Measurements from ENCODE around the gene USP16.

The USP16 gene

DNA sequence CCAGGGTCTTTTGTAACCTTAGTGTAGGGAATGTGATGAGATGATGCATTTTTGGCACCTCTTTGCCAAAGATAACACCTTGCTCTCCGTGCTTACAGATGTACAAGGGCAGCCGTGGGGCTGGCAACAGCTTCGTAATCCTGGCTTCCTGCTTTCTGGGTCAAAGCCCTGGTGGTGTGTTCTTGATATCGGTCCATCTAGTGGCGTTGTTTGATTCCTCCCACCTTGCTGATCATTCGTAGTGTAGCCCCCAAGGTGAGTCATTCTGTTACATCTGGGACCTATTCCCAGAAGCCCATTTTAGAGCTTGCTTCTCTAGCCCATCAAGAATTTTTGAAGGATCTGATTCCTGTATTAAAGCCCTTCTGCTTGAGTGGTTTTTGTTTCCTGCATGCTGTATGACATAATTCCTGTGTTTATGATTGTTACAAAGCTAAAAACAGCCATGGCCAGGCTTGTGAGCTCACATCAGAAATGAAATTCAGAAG lies 56.0 kb downstream of the USP16 start:
- in situ Hi-C loops (cut with HindIII; ENCODE audit: low sequenced_read_pairs): no loop called here

DNA sequence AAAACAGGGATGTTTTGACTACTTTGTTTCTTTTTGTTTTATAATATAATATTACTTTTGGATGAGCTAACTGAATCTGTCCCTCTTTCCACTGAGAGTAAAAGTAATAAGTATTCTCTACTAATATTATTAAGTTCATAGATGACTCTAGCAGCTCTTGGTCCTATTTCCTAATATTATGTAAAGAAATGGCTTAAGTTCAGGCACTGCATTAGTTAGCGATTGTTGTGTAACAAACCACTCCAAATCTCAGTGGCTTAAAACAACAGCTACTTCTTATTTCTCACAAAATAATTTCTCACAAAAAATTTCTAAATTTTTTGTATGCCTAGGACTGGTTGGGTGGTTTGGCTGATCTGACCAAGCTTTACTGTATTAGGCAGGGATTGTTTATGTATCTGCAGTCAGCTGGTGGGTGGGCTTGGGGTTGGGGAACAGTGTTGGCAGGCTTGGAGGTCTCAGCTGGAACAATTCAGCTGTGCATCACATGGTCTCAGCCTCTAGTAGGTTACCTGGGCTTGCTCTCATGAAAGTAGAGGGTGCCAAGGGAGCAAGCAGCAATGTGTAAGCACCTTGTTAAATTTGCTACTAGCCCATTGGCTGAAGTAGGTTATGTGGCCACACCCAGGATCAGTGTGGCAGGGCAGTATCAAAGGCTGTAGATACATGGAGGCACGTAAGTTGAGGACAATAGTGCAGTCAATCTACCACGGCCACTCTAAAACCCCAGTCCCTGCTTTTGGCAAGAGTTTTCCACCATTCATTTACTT lies 57.8 kb downstream of the USP16 start:
- in situ Hi-C loops (cut with HindIII; ENCODE audit: low sequenced_read_pairs): no loop called here

DNA sequence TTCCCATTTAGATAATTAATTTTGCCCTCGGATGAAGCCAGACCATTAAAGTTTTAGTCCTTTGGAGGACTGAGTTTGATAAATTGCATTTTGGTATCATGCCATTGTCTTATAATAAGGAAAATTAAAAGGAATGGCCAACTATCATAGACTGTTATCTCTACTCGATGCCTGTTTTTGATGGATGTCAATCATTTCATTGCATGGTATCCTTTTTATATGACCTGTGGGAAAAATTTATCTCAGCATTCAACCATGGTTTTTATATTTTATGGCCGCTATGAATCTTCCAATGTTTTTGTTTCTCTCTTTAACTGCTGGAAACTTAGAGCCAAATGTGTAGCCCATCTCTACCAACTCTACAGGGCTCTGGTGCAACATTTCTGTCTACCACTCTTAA lies 58.8 kb downstream of the USP16 start:
- in situ Hi-C loops (cut with HindIII; ENCODE audit: low sequenced_read_pairs): no loop called here

DNA sequence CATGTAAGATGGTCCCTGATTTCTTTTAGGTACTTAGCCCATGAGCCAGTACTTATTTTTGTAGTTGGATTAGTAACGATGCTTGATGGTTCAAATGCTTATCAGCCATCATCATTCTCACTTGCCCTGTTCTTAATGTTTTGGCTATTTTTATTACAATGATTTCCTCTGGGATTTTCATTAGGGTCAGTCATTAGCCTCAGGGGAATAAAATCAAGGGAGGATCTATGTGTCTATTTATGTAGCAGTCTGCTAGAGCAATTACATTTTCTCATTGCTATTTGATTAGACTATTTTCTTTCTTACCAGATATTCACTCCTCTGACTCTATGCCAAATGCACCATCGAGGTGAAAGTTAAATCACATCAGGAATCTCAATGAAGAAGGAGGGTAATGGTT lies 59.9 kb downstream of the USP16 start:
- in situ Hi-C loops (cut with HindIII; ENCODE audit: low sequenced_read_pairs): no loop called here

DNA sequence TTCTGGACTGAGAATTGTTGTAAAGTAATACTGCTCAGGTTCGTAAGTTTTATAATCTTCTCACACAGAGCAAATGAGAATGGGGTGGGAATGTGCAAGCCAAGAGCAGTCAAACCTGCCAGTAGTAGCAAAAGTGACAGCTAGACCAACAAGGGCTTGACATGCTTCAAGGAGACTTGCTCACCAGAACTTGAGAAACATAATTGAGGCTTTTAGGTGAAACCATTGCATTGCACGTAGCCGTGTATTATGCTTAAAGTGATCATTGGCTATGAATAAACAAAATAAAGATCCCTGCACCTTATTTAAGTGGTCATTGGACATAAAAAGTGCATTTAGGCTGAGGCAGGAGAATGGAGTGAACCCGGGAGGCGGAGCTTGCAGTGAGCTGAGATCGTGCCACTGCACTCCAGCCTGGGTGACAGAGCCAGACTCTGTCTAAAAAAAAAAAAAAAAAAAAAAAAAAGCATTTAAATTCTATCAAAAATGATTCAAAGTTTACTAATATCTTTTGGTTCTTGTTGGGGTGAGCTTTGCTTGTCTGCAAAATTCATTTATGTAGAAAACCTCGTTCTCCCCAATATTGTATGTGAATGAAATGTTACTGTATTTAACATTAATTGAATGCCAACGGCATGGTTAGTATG lies 60.8 kb downstream of the USP16 start:
- in situ Hi-C loops (cut with HindIII; ENCODE audit: low sequenced_read_pairs): no loop called here

DNA sequence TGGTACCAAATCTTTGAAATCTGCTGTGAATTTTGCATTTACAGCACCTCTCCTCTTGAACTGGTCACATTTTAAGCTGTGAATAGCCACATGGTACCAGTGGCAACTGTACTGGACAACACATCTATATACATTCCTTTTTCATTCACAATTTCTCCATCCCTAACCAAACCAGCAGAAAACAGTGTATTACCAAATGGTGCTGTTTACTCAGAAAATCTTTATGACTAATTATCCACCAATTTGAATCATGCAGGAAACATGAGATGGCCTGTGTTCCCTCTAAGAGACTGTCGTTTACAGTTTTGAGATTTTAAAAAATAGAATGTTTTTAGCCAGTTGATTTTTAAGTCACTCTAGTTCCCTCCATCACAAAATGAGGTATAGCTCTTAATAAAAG lies 66.6 kb downstream of the USP16 start:
- in situ Hi-C loops (cut with HindIII; ENCODE audit: low sequenced_read_pairs): no loop called here

DNA sequence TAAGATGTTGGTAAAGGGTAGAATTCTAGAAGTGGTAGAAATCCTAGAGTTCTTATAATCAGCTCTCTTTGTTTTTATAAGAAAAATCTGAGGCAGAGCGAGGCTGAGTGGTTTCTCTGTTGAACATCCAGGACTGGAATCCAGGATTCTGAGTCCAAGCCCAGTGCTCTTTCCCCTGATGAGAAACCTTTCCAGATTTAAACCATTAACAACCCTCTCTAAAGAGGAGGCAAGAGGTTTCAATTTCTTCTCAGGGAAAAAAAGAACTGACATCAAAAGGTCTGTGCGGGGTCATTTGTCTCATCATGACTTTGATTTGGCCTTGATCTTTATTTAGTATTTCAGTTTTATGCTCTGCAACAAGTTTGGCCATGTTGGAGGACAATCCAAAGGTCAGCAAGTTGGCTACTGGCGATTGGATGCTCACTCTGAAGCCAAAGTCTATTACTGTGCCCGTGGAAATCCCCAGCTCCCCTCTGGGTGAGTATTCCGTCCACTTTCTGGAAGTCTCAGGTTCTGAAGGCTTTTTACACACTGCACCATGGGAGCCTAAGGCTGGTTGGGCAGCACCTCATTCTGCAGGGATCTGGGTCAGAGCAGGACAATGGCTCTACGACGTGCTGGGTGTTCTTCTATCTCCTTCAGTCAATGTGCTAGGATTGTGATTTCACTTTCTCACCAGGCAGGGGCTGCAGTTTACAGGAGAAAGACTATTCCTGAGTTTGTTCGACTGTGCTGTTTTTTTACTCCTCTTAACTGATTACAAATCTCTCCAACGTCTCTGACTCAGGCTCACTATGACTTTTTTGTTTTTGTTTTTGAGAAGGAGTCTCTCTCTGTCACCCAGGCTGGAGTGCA lies 67.9 kb downstream of the USP16 start:
- in situ Hi-C loops (cut with HindIII; ENCODE audit: low sequenced_read_pairs): no loop called here

DNA sequence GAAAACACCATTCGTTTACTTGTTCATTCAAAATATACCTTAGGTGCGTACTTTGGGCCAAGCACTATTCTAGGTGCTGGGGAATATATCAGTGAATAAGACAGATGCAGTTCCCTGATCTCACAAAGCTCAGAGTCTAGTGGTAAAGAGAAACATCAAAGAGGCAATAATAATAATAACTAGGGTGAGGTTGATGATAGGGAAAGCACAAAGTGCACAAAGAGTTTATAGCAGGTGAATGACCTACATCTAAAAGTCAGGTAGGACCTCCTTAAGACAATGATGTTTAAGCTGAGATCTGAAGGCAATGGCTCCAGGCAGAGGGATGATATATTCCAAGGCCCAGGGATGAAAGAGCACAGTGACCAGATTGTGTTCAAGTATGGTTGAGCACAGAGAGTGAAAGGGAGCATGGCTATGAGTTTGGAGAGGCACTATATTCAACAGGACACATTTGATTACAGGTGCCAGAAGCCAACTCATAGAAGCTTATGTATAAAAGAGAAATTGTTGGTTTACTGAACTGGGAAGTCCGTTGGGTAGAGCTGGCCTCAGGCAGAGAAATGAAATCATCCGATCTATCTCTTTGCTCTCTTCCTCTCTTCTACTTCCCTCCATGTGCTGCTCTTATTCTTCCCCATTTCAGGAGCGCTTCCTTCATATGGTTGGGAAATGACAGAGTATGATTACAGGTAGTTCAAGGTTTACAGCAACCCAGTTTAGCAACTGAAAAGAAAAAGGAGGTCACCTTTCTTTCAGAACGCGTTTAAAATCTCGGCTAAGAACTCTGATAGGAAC lies 71.9 kb downstream of the USP16 start:
- in situ Hi-C loops (cut with HindIII; ENCODE audit: low sequenced_read_pairs): loop anchor here (5.0 kb wide), 1 partner anchor 91 kb away; no protein-coding TSS in a partner anchor

DNA sequence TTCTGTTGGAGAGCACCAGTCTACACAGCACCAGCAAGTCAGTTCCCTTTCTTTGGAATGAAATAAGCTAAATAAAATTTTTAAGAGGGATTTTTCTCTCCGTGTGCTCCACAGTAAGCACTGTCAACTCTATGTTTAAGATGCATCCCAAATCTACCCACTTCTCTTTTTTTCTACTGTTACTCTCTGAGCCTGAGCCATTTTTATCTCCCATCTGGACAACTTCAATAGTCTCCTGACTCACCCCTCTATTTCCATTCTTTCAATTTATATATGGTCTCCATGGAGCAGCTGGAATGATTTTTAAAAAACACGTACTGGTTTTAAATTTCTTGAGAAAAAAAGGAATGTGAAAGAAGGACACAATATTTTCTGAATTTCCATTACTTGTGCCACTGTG lies 73.7 kb downstream of the USP16 start:
- in situ Hi-C loops (cut with HindIII; ENCODE audit: low sequenced_read_pairs): loop anchor here (5.0 kb wide), 1 partner anchor 89 kb away; no protein-coding TSS in a partner anchor

DNA sequence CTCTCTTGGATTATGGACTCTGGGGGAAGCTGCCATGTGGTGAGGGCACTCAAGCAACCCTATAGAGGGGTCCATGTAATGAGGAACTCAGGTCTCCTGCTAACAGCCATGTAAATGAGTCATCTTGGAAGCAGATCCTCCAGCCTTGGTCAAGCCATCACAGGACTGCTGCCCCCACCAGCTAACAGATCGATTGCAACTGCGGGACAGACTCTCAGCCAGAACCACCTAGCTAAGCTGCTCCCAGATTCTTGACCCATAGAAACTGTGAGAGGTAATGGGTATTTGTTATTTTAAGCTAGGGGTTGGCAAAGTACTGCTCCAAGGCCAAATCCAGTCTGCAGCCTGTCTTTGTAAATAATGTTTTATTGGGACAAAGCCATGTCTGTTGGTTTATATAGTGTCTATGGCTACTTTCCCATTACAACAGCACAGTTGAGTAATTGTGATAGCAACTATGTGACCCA lies 78.4 kb downstream of the USP16 start:
- in situ Hi-C loops (cut with HindIII; ENCODE audit: low sequenced_read_pairs): no loop called here

All from endothelial cell of hepatic sinusoid (primary cell).